Germinal center (tissue), 1 donor: ENCODE measurements around the gene C1QA.

Experiments
- DNase-seq: peaks from one replicate; pipeline ENCODE4 v3.0.0; 2012; ENCODE audit warnings: mixed read lengths, low spot score

Gene C1QA, protein sequence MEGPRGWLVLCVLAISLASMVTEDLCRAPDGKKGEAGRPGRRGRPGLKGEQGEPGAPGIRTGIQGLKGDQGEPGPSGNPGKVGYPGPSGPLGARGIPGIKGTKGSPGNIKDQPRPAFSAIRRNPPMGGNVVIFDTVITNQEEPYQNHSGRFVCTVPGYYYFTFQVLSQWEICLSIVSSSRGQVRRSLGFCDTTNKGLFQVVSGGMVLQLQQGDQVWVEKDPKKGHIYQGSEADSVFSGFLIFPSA

DNA sequence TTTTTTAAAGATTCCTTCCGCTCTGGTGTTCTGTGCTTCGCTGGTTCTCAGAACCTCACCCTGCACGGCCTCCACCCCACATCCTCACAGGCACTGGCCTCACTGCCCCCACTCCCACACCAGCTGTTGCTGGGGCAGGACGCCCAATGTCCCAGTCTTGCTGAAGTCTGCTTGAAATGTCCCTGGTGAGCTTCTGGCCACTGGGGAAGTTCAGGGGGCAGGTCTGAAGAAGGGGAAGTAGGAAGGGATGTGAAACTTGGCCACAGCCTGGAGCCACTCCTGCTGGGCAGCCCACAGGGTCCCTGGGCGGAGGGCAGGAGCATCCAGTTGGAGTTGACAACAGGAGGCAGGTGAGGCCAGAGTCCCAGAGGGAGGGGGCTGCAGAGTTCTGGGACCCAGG, at the start of gene C1QA:
TSS of gene C1QA (plus strand) at position 276 of the 400 bp plus-strand sequence. CDS start 989 bp downstream, outside the sequence.
- DNase-seq = no peak

DNA sequence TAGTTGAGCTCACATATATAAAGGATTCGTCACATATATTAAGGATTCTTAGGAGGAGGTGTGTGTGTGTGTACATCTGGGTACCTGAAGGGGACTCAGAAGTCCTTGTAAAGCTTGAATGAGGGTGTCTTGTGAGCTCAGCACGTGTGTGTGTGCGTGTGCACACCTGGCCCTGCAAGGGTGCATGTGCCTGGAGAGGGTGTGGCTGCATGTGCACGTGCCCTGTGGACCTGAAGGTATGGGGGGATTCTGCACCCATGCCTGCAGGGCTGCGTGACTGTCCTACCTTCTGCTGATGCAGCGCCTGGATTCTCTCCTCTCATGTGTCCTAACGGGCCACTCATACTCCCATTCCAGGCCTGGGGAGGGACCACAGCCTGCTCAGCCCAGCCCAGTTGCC, 49.2 kb upstream of the C1QA start:
- DNase-seq = no peak

DNA sequence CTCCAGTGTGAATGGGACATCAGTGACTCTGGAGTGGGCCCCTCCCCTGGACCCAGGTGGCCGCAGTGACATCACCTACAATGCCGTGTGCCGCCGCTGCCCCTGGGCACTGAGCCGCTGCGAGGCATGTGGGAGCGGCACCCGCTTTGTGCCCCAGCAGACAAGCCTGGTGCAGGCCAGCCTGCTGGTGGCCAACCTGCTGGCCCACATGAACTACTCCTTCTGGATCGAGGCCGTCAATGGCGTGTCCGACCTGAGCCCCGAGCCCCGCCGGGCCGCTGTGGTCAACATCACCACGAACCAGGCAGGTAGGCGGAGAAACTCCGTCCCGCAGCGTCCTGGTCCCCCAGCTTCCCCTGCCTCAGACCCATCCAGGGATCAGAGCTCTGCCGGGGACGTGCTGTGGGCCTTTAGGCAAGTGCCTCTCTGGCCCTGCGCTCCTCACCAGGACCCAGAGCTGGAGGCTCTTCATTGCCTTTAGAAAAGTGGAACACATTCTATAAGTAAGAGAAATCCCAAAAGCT, 47.5 kb upstream of the C1QA start:
- no peak for DNase-seq

DNA sequence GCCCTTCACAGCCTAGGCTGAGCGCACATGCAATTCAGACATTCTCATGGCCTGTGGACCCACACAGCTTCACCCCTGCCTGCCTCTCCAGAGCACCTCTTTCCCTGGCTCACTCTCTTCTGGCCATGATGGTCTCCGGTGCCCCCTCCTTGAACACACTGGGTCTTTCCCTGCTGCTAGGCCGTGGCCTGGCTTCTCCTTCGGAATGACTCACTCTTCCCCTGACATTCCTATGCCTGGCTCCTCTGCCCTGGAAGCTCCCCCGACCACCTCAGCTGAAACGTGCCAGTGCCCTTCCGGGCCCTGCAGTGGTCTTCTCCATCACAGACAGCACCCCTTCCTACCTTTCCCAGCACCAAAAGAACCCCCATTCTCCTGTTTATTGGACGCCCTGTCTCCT, 44.9 kb upstream of the C1QA start:
- no peak for DNase-seq

DNA sequence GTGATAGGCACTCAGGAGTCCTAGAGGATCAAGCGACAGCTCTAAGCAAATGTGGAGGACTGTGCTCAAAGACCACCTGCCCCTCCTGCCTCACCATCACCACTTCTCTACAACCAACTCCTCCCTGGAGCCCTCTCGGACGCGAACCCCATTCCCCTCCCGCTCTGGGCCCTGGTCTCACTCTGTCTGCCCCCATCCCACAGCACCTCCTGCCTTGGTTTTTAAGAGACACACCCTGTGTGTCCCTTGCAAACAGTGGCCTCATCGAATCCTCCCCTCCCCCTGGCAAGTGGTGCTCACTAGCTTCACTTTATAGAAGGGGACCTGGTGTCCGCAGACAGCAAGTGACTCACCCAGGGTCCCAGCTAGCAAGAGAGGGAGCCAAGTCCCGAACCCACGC, 44.4 kb upstream of the C1QA start:
- DNase-seq = no peak

DNA sequence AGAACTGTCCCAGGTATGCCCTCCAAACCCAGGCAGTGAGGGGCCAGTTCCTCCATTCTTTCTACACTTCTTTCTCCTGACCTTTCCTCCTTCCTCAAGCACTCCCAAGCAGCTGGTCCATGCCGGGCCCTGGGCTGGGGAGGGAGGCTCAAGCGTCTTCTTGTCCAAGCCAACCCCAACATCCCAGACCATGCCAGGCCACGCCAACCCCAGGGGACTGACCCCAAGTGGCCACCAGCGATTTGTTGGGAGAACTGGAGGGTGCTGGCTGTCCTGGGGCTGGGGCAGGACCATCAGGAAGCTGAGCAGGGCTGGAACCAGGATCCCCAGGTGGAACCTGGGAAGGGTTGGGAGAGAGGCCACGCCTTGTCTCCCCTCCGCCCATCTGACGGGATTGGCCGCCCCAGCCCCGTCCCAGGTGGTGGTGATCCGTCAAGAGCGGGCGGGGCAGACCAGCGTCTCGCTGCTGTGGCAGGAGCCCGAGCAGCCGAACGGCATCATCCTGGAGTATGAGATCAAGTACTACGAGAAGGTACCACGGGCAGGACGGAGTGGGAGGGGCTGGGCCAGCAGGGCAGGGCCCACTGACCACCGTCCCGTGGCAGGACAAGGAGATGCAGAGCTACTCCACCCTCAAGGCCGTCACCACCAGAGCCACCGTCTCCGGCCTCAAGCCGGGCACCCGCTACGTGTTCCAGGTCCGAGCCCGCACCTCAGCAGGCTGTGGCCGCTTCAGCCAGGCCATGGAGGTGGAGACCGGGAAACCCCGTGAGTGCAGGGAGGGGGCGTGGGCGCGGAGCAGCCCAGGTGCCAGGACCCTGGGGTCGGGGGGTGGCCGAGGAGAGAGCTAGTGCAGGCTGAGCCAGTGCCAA, 43.3 kb upstream of the C1QA start:
- DNase-seq = no peak

DNA sequence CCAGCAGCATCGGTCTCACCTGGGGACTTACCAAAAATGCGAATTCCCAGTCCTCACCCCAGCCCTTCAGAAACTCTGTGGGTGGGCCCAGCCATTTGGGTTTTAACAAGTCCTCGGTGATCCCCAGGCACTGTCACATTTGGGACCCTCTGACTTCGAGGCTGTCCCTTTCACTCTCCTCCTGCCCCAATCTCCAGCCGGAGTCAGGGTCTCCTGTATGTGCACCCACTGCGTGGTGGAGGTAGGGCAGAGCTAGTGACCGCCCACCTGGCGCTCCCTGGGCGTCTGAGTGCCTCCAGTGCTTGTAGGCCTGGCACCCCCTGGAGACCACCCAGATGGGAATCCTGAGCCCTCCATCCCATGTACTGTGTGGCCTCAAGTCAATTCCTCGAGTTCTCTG, 42.0 kb upstream of the C1QA start:
- no peak for DNase-seq

DNA sequence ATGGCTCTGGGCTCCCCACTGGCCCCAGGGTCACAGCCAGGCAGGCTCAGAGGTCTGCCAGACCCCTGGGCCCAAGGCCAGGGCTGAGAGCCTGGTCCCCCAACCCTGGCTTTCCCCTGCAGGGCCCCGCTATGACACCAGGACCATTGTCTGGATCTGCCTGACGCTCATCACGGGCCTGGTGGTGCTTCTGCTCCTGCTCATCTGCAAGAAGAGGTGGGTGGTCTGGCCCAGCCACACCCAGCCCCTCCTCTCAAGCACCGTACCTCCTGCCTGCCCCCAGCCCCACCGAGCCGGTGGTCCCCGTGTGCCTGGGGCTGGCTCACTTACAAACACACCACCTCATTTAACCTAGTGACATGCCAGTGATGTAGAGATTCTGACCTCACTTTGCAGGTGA, 41.3 kb upstream of the C1QA start:
- no peak for DNase-seq

DNA sequence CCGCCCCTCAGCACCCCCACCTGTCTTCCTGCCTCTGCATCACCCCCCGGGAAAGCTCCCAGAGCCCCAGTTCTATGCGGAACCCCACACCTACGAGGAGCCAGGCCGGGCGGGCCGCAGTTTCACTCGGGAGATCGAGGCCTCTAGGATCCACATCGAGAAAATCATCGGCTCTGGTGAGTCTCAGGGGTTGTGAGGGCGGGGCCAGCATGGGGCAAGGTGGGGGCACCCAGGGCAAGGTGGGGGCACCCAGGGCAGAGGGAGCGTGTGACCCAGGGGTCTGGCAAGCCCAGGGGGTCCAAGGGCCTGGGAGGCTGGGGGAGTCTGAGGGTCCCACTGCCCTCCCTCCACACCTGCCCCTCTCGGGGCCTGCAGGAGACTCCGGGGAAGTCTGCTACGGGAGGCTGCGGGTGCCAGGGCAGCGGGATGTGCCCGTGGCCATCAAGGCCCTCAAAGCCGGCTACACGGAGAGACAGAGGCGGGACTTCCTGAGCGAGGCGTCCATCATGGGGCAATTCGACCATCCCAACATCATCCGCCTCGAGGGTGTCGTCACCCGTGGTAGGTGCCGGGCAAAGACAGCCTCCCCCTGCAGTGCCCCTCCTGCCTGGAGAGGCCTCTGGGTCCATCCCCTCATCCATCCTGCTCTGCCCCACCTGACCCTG, 39.0 kb upstream of the C1QA start:
- no peak for DNase-seq

DNA sequence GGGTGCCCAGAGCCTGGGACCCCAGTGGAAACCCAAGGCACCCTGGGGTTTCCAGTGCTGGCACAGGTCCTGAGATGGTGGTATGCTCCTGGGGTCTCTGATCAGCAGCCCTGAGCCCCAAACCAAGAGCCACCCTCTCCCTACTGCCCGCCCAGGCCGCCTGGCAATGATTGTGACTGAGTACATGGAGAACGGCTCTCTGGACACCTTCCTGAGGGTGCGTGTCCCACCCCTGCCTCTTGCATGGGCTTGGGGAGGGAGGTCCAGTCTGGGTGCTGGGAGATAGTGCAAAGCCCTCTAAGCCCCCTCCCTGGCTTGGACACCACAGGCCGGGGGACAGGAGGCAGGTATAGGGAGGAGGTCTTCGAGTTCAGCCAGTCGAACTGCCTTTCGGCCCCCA, 38.4 kb upstream of the C1QA start:
- no peak for DNase-seq

DNA sequence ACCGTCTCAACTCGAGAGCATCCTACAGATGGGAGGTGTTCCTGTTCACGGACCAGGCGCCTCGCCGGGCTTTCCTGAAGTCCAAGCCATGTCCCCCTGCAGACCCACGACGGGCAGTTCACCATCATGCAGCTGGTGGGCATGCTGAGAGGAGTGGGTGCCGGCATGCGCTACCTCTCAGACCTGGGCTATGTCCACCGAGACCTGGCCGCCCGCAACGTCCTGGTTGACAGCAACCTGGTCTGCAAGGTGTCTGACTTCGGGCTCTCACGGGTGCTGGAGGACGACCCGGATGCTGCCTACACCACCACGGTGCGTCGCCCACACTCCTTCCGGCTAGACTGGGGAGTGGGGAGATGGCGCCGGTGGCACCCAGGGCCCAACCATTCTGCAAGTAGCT, 37.7 kb upstream of the C1QA start:
- DNase-seq = no peak

DNA sequence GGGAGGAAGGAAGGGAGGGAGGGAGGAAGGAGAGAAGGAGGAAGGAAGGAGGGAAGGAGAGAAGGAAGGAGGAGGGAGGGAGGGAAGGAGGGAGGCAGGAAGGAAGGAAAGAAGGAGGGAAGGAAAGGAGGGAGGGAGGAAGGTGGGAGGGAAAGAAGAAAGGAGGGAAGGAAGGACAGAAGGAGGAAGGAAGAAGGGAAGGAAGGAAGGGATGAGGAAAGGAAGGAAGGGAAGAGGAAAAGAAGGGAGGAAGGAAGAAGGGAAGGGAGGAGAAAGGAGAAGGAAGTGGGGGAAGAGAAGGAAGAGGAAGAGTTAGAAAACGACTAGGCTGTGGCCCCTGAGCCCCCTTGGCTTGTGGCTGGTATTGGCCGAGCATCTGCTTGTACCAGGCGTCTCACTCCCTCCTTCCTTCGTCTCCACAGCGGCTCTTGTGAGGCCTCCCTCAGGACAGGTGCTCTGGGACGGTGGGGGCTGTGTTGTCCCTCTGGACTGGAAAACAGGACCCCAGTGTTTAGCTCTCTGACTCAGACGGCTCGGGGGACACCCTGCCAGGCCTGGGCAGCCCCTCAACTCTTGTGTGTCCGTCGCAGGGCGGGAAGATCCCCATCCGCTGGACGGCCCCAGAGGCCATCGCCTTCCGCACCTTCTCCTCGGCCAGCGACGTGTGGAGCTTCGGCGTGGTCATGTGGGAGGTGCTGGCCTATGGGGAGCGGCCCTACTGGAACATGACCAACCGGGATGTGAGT, 36.2 kb upstream of the C1QA start:
- no peak for DNase-seq

DNA sequence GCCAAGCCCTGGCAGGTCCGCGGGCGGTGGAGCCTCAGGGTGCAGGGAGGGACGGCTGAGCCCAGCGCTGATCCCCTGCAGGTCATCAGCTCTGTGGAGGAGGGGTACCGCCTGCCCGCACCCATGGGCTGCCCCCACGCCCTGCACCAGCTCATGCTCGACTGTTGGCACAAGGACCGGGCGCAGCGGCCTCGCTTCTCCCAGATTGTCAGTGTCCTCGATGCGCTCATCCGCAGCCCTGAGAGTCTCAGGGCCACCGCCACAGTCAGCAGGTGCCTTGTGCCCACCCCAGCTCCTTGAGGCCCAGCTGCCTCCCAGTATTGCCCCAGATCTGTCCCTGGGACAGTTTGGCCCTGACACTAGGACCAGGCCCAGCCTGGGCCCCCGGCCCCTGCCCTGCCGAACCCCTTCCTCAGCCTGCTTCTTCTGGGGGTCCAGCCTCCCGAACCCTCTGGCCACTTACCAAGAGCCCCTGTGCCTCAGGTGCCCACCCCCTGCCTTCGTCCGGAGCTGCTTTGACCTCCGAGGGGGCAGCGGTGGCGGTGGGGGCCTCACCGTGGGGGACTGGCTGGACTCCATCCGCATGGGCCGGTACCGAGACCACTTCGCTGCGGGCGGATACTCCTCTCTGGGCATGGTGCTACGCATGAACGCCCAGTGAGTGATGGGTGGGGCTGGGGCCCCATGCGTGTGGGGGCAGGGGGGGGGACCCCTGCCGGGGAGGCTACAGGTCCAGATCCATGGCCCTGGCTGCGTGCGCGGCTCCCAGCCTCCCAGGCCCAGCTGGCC, 35.4 kb upstream of the C1QA start:
- no peak for DNase-seq

DNA sequence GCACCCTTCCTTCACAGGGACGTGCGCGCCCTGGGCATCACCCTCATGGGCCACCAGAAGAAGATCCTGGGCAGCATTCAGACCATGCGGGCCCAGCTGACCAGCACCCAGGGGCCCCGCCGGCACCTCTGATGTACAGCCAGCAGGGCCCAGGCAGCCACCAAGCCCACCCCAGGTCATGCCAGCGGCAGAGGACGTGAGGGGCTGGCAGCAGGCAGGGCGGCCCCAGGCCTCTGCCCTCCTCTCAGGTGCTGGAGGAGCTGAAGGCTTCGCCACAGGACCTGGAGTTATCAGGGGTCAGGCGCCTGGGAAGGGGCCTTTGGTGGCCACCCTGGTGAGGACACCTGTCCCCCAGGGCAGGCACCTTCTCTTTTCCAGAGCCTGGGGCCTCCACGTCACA, 34.8 kb upstream of the C1QA start:
- no peak for DNase-seq

DNA sequence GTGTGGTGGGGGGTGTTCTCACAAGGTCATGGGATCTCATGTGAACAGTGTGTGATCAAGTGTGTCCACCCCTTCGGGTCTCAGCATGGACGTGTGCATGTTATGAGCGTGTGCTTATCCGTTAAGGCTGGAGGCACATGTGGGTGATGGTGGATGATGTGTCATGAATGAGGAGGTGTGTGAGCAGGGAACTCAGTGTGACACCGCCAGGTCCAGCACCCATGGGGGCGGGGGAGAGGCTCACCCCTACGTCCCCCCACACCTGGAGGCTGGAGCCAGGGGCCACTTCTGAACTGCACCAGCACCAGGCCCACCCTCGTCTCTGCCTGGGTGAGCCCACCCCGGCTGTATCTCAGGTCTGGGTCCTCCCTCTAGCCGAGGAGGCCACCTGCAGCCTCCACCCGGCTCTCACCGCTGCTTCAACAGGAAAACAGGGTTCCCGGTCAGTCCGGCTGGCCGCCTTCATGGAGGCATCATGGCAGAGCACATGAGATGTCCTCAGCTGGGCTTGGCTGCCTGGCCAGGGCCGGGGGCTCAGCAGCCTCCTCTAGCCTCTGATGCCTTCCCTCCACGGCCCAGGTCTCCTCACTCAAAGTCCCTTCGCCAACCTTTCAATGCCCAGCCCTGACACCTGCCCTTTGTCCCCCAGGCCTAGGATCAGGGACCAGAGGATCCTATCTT, 34.2 kb upstream of the C1QA start:
- DNase-seq = no peak

DNA sequence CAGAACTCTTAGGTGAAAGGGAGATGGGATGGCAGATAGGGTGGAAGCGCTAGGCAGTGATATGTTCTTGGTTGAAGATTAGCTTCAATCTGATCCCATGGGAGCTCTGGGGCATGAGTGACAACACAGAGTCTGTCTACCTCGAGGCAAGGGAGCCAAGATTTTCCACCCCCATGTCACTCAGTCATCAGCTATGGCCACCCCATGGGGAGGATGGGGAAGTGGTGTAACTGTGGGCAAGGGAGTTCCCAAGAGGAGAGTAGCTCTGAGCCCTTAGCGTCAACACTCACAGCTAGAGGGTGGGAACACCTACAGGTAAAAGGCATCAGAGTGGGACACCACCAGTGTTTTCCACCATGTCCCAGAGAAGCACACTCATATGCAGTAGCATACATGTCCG, 30.3 kb upstream of the C1QA start:
- DNase-seq = no peak

DNA sequence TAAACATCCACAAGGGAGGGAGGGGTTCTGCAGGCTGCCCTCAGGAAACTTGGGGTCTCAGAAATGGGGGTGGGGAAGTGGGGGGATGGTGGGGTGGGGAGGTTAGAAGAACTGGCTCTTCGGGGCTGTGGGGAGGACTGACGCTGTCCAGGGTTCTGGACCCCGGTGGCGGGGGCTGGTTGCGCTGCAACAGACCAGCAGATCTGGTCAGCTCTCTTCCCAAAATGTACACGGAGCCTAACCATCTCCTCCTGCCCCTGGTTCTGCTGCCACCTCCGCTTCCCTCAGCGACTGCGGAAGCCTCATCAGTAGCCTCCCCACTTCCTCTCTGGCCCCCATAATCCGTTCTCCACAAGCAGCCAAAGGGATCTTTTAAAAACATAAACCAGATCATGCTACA, 29.3 kb upstream of the C1QA start:
- DNase-seq = no peak

DNA sequence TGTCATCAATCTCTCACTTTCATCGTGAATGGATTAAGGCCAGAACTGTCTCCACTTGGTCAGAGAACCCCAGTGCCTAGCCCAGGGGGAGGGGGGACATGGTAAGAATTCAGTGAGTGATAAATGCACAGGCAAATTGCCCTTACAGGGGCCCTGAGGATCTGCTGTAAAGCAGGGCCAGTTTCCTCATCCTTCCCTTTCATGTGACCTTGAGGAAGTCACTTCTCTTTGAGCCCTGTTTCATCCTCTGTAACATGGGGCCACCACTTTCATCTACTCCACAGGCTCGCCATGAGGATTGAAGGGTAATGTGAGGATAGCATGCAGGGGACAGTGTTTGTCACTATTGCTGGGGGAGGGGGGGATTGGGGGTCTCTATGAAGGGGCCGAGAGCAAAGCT, 28.1 kb upstream of the C1QA start:
- no peak for DNase-seq

DNA sequence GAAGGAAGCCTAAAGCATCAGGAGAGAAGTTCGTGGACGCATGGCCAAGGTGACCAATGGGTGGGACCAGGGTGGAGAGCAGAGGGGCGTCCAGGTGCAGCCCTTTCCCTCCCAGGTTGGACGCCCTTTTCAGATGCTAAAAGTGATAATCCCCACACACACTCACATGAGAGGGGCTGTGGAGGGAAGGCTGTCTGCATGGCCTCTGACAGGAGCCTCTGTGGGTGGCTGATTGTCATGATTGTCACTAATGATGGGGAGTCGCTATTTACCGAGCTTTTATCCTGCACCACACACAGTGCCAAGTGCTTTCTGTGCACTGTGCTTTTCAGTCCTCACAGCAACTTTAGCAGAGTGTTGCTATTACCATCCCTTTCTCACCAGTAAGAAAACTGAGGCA, 27.1 kb upstream of the C1QA start:
- DNase-seq = no peak

DNA sequence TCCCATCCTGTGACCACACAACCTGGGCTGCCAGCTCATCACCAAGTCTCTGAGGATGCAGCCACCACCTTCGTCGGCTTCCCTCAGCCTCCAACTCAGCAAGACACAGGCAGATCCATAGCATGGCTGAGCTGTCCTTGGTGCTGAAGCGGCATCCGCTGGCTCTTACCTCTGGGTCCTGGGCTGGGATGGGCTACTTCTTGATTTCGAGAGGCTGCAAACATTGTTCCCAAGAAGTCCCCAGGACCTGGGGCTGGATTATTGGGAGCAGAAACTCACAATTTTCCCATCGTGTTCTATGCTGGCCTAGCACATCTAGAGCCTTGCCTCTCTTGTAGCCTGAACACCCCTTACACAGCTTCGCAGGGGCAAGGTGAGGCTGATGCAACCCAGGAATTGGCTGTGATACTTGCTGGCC, 24.9 kb upstream of the C1QA start:
- no peak for DNase-seq
